GM19193 (cell line): Measurements from ENCODE around the gene NEO1.

ENCODE experiments used
- POLR2A ChIP-seq: IDR thresholded peaks from 4 replicates; pipeline ENCODE4 v1.6.1; 2011; ENCODE audit not compliant: insufficient read depth, insufficient read length; ENCODE audit errors: extremely low read depth

The NEO1 gene

GRCh38 chr15:73268457-73268856, 216.2 kb downstream of the NEO1 start:
- TF ChIP-seq POLR2A, result no peak

- TF ChIP-seq POLR2A, result no peak
Measured at GRCh38 chr15:73270366-73271097, 218.3 kb downstream of the NEO1 start.

GRCh38 chr15:73273181-73274002, 221.1 kb downstream of the NEO1 start:
- no peak for TF ChIP-seq POLR2A

- TF ChIP-seq POLR2A, result no peak
Measured at GRCh38 chr15:73275862-73276261, 223.6 kb downstream of the NEO1 start.

- no peak for TF ChIP-seq POLR2A
Measured at GRCh38 chr15:73282567-73283365, 230.5 kb downstream of the NEO1 start.

GRCh38 chr15:73283366-73283962, 231.2 kb downstream of the NEO1 start:
- TF ChIP-seq POLR2A, result no peak

GRCh38 chr15:73284090-73284716, 231.9 kb downstream of the NEO1 start:
- no peak for TF ChIP-seq POLR2A

GRCh38 chr15:73286311-73286710, 234.0 kb downstream of the NEO1 start:
- no peak for TF ChIP-seq POLR2A

- TF ChIP-seq POLR2A, result no peak
Measured at GRCh38 chr15:73287019-73287418, 234.8 kb downstream of the NEO1 start.

GRCh38 chr15:73291441-73291840, 239.2 kb downstream of the NEO1 start:
- TF ChIP-seq POLR2A, result no peak

GRCh38 chr15:73293773-73294172, 241.5 kb downstream of the NEO1 start:
- no peak for TF ChIP-seq POLR2A

GRCh38 chr15:73295630-73296286, 243.5 kb downstream of the NEO1 start:
- TF ChIP-seq POLR2A, result no peak

- no peak for TF ChIP-seq POLR2A
Measured at GRCh38 chr15:73296609-73297353, 244.5 kb downstream of the NEO1 start.
